ENCODE measurements around the gene TIGD3. TPM values are rescaled to one million over a fixed set of nuclear protein-coding genes. Genes with fewer than 3 reads are reported as not detected.

TIGD3 gene, protein sequence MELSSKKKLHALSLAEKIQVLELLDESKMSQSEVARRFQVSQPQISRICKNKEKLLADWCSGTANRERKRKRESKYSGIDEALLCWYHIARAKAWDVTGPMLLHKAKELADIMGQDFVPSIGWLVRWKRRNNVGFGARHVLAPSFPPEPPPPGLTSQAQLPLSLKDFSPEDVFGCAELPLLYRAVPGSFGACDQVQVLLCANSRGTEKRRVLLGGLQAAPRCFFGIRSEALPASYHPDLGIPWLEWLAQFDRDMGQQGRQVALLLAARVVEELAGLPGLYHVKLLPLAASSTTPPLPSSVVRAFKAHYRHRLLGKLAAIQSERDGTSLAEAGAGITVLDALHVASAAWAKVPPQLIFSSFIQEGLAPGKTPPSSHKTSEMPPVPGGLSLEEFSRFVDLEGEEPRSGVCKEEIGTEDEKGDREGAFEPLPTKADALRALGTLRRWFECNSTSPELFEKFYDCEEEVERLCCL
- 0.27 TPM in 1 of 2 replicates, not detected in the other for total RNA-seq (ENCODE audit: low replicate concordance)

DNA sequence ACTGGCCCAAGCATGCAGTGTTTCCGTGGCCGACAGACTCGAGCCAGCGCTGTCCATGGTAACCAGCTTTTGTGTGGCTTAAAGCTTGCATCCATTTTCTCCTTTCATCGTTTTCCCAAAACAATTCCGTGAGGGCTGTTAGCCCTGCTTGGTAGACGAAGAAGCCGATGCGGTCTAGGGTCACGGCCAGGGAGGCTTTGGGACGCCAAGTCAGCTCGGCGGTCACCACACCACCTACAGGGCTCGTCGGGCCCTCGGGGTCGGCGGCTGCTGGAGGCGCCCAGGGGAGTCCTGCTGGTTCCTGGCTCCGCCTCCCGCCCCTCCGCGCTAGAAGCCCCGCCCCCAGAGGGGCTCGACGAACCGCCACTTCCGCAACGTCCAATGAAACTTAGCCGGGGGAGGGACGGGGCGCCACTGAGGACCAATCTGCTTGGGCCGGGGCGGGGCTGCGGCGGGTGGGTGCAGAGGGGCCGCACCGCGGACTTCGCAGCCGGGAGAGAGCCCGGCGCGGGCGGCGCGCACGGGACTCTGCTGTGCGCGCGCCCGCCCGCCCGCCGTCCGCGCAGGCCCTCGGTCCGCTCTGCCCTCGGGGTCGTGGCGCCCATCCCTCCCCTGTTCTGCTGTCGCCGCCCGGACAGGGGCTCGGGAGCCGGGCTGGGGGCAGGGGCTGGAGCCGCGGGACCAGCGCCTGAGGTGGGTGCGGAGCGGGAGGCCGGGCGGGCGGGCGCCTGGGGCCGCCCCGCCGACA, at the start of gene TIGD3:
Gene TIGD3 (plus strand): TSS at position 487 of the 748 bp plus-strand sequence. CDS start 1,058 bp downstream, outside the sequence.
- H3K4me3 ChIP-seq (ENCODE audit: low read depth, low read length): peak within 1 kb of the TSS; percentile 71
- peak; percentile 88 for DNase-seq (ENCODE audit: low read depth)
- TF ChIP-seq, protein P1, sequence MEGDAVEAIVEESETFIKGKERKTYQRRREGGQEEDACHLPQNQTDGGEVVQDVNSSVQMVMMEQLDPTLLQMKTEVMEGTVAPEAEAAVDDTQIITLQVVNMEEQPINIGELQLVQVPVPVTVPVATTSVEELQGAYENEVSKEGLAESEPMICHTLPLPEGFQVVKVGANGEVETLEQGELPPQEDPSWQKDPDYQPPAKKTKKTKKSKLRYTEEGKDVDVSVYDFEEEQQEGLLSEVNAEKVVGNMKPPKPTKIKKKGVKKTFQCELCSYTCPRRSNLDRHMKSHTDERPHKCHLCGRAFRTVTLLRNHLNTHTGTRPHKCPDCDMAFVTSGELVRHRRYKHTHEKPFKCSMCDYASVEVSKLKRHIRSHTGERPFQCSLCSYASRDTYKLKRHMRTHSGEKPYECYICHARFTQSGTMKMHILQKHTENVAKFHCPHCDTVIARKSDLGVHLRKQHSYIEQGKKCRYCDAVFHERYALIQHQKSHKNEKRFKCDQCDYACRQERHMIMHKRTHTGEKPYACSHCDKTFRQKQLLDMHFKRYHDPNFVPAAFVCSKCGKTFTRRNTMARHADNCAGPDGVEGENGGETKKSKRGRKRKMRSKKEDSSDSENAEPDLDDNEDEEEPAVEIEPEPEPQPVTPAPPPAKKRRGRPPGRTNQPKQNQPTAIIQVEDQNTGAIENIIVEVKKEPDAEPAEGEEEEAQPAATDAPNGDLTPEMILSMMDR (IDR thresholded peaks at IDR 0.05; ENCODE audit: insufficient read depth, low read length): peak; percentile 3

DNA sequence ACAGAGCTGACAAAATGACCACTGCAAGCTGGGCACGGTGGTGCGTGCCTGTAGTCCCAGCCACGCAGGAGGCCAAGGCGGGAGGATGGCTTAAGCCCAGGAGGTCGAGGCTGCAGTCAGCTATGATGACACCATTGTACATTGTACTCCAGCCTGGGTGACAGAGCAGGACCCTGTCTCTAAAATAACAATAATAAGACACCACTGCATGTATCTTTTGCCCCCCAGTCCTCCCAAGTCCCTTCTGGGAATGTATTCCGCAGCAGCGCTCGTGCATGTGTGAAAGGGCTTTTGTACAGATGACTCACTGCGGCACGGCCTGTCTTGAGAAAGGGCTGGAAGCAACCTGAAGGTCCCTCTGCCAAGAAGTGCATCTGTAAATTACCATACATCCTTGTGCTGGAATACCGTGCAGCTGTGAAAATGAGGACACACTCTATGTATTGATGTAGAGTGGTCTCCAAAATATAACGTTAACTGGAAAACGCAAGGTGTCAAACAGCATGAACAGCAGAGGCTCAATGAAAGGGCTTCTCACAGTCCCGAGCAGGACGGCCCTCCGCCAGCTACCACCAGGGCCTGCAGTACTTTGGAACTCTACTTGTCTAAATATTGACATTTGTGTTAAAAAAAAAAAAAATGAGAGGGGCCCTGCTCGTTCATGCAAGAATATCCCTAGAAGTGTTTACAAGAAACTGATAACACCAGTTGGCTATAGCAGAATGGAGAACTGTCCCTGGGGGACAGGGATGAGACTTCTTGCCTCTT, 48.9 kb upstream of the TIGD3 start:
- no peak overlapping the region for H3K4me3 ChIP-seq (ENCODE audit: low read depth, low read length)
- TF ChIP-seq, protein P1 (IDR thresholded peaks at IDR 0.05; ENCODE audit: insufficient read depth, low read length): no peak
- no peak for DNase-seq (ENCODE audit: low read depth)

DNA sequence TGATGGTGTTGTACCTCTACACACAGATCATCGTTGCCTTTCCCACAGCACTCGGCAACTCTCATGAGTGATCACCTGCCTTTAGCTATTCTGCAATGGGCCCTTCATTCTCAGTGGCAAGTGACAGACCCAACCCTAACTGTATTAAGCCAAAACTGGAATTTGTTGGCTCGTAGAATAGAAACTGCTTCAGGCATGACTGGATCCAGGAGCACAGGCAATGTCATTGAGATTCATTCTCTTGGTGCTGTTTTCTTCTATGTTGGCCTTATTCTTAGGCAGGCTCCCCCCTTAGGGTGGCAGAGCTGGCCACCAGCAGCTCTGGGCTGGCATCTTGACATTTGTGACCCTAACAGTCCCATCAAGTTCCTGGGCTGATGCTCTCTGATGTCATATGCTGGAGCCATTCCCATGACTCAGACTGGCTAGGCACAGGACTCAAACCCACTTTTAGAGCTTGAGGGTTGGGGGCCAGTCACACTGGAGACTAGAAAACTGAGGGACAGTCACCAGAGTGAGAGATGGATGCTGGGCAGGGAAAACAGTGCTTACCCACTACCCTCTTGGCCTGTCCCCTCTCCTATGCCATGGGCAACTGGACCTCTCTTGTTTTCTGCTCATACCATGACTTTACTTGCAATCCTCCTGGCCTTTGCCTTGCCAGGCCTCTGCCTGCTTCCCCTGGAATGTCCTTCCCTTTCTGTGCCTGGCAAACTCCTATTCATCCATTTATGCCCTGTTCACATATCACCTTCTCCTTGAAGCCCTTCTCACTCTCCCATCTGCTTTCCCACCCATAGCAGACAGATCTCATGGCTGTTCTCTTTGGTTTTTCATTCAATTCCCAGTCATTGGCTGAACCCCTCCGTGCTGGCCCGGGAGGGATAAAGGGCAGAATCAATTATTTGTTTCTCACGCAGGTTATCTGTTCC, 47.0 kb upstream of the TIGD3 start:
- TF ChIP-seq, protein P1 (IDR thresholded peaks at IDR 0.05; ENCODE audit: insufficient read depth, low read length): no peak
- no peak for DNase-seq (ENCODE audit: low read depth)
- no peak overlapping the region for H3K4me3 ChIP-seq (ENCODE audit: low read depth, low read length)

DNA sequence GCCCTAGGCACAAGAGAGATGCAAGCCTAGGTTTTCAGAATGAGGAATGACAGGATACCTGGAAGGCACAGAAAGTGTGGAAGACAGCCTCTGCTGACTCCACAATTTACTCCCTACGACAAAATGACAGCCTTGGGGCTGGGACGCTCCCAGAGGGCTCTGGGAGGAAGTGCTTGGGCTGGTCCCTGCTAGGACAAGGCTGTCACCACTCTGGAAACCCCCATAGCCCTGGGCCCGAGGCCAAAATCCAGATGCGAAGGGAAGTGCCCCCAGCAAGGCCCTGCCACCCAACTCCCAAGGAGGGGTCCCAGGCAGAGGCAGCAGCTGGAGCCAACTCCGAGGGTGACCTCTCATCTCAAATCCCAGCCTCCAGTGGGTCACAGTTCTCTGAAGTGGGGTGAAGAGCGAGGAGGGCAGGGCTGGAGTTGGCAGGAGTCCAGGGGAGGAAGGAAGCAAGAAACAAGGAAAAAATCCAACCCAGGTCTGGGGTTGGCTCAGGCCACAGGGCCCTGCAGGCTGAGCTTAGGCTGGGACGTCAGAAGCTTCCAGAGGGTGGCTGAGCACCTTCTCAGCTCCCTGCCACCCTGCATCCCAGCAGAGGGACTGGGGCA, 46.2 kb upstream of the TIGD3 start:
- no peak overlapping the region for H3K4me3 ChIP-seq (ENCODE audit: low read depth, low read length)
- TF ChIP-seq, protein P1 (IDR thresholded peaks at IDR 0.05; ENCODE audit: insufficient read depth, low read length): no peak
- no peak for DNase-seq (ENCODE audit: low read depth)

DNA sequence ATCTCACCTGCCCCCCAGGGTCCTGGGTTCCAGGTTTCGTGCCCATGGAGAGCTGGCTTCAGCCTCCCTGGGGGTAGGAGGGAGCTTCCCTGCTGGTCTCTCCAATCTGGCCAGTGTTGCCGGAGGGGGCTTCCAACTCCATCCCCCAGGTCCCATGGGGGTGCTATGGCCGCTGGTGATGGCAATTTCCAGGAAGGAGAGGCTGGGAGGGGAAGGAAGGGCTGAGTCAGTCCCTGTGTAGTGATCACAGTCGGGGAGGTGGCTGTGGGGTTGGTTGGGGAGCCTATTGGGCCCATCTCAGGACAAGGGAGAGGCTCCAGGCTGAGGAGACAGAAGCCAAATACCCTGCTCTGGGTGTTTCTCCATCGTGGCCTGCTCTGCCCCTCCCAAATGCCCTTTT, 45.5 kb upstream of the TIGD3 start:
- no peak for DNase-seq (ENCODE audit: low read depth)
- H3K4me3 ChIP-seq (ENCODE audit: low read depth, low read length): no peak overlapping the region
- TF ChIP-seq, protein P1 (IDR thresholded peaks at IDR 0.05; ENCODE audit: insufficient read depth, low read length): no peak
